Measurements from ENCODE around the gene SYTL3. TPM values are rescaled to one million over a fixed set of nuclear protein-coding genes. Genes with fewer than 3 reads are reported as not detected.
A peak's percentile ranks its signal among the peaks of the same experiment; 100 is the strongest.

The SYTL3 gene
- polyA plus RNA-seq, 1 donor (not counting 4 experiments of a cell fraction or from before 2014, with no cell fraction given), result 1.4 TPM

DNA sequence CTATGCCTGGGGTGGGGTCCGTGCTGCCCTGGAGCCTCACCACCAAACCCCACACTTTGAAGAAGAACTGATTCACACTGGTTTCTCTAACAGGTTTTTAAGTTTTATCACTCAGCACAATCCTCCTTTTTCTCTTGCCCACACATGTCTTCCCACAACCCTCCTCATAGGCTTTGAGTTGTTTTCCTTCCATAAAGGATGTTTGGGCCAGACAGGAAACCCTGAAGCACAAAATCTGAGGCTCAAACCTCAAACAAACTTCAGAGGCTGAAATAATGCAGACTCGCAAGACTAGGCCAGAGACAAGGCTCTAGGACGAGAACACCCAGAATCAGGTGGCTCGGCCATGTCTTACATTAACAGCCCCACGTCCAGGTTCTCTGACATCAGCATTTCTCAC, 134.0 kb downstream of the SYTL3 start:
- H3K4me2 ChIP-seq (ENCODE audit: control insufficient read depth, extremely low read depth, insufficient read depth, low read depth, low read length), result peak overlapping the region; percentile 7
- H2AFZ ChIP-seq (ENCODE audit: control insufficient read depth, low read length), result no peak overlapping the region
- no peaks in the 10 kb centered on the region for H3K27me3 ChIP-seq (ENCODE audit: control insufficient read depth, extremely low read depth, insufficient read depth, low read length)
- H3K27ac ChIP-seq (ENCODE audit: control insufficient read depth, insufficient read depth, low read length), result peak overlapping the region; percentile 56
- TF ChIP-seq EZH2 (IDR thresholded peaks at IDR 0.05; ENCODE audit: low read length) (no peak), CTCF (optimal IDR thresholded peaks at IDR 0.05 in 1 of 3, IDR thresholded peaks at IDR 0.05 in 1 of 3, conservative IDR thresholded peaks at IDR 0.05 in 1 of 3; ENCODE audit: extremely low read depth in 1 of 3, insufficient read depth in 2 of 3, low read length in 3 of 3) (no peak)
- H3K4me1 ChIP-seq (ENCODE audit: control insufficient read depth, extremely low read depth, insufficient read depth, low read length), result peaks cover 75% of the 10 kb centered on the region
- H4K20me1 ChIP-seq (ENCODE audit: control insufficient read depth, extremely low read depth, insufficient read depth, low read length), result no peaks in the 10 kb centered on the region
- H3K79me2 ChIP-seq (ENCODE audit: control insufficient read depth, insufficient read depth, low read length), result peaks cover 61% of the 10 kb centered on the region
- dilution Hi-C loops (cut with MboI; ENCODE audit: extremely low pct_ligation_motif_present, low sequenced_read_pairs), result no loop called here
- no peak for FAIRE-seq
- H3K9ac ChIP-seq (ENCODE audit: control insufficient read depth, extremely low read depth, insufficient read depth, low read length), result no peak overlapping the region
- no peak for DNase-seq (ENCODE audit: low read depth, low spot score)
- H3K9me3 ChIP-seq (ENCODE audit: control insufficient read depth, low read depth, low read length), result no peaks in the 10 kb centered on the region
- peaks cover 57 to 66% of the 10 kb centered on the region in 2 experiments for H3K36me3 ChIP-seq (ENCODE audit: control insufficient read depth in 2 of 2, extremely low read depth in 1 of 2, insufficient read depth in 2 of 2, low read length in 2 of 2)
- peaks cover 4% of the 10 kb centered on the region for H3K9me1 ChIP-seq (ENCODE audit: control insufficient read depth, extremely low read depth, insufficient read depth, low read length)
- H3K4me3 ChIP-seq (ENCODE audit: control insufficient read depth in 2 of 3, extremely low read depth in 1 of 3, insufficient read depth in 2 of 3, low read depth in 1 of 3, low read length in 3 of 3), result peak overlapping the region in 1 of 3 experiments; percentile 8

DNA sequence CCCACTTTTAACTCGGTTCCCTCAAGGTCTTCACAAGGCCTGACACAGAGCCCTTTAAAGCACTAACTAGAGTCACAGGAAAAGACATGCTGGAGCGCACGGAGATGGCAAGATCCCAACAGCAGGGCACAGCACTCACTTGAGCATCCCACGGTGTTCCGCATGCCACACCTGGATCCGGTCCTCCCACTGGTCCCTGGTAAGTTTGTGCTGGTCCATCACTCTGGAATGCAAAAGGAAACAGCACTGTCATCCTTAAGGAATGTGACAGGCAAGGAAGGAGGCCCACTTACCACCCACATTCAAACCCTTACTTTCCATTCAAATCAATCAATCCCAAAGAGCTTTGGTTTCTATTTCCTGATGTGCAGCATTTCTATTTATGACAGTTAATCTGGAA, 134.7 kb downstream of the SYTL3 start:
- Histone ChIP-seq H2AFZ (ENCODE audit: control insufficient read depth, low read length) (no peak overlapping the region), H4K20me1 (ENCODE audit: control insufficient read depth, extremely low read depth, insufficient read depth, low read length) (no peaks in the 10 kb centered on the region), H3K79me2 (ENCODE audit: control insufficient read depth, insufficient read depth, low read length) (peaks cover 63% of the 10 kb centered on the region), H3K27me3 (ENCODE audit: control insufficient read depth, extremely low read depth, insufficient read depth, low read length) (no peaks in the 10 kb centered on the region), H3K27ac (ENCODE audit: control insufficient read depth, insufficient read depth, low read length) (peak overlapping the region; percentile 56), H3K4me3 (ENCODE audit: control insufficient read depth in 2 of 3, extremely low read depth in 1 of 3, insufficient read depth in 2 of 3, low read depth in 1 of 3, low read length in 3 of 3) (no peak overlapping the region), H3K4me2 (ENCODE audit: control insufficient read depth, extremely low read depth, insufficient read depth, low read depth, low read length) (peak overlapping the region; percentile 7), H3K36me3 (ENCODE audit: control insufficient read depth in 2 of 2, extremely low read depth in 1 of 2, insufficient read depth in 2 of 2, low read length in 2 of 2) (peaks cover 57 to 73% of the 10 kb centered on the region in 2 experiments), H3K4me1 (ENCODE audit: control insufficient read depth, extremely low read depth, insufficient read depth, low read length) (peaks cover 77% of the 10 kb centered on the region), H3K9ac (ENCODE audit: control insufficient read depth, extremely low read depth, insufficient read depth, low read length) (no peak overlapping the region), H3K9me1 (ENCODE audit: control insufficient read depth, extremely low read depth, insufficient read depth, low read length) (peaks cover 4% of the 10 kb centered on the region), H3K9me3 (ENCODE audit: control insufficient read depth, low read depth, low read length) (no peaks in the 10 kb centered on the region)
- dilution Hi-C loops (cut with MboI; ENCODE audit: extremely low pct_ligation_motif_present, low sequenced_read_pairs), result no loop called here
- no peak for TF ChIP-seq CTCF (optimal IDR thresholded peaks at IDR 0.05 in 1 of 3, IDR thresholded peaks at IDR 0.05 in 1 of 3, conservative IDR thresholded peaks at IDR 0.05 in 1 of 3; ENCODE audit: extremely low read depth in 1 of 3, insufficient read depth in 2 of 3, low read length in 3 of 3)
- no peak for TF ChIP-seq EZH2 (IDR thresholded peaks at IDR 0.05; ENCODE audit: low read length)
- peak; percentile 83 for DNase-seq (ENCODE audit: low read depth, low spot score)
- peak; percentile 100 for FAIRE-seq

All from keratinocyte (primary cell).